H1 (cell line): ENCODE results near the gene MTMR10. TPM values are rescaled to one million over a fixed set of nuclear protein-coding genes. Genes with fewer than 3 reads are reported as not detected.

Experiments
- CREB1 ChIP-seq: IDR thresholded peaks from 2 replicates; pipeline ENCODE4 v1.6.1; 2012; ENCODE audit warnings: inconsistent platforms
- KDM1A ChIP-seq: fragments of 200-600, 300-600 bp; sonication (generic); IDR thresholded peaks from 2 replicates; pipeline ENCODE4 v1.7.1; 2016; ENCODE audit warnings: mild to moderate bottlenecking, low read length, borderline replicate concordance
- NANOG ChIP-seq: IDR thresholded peaks from 2 replicates; pipeline ENCODE4 v1.6.1; 2011; ENCODE audit warnings: low read length, low read depth, mild to moderate bottlenecking, inconsistent platforms; ENCODE audit not compliant: insufficient read depth, poor library complexity, severe bottlenecking
- RAD21 ChIP-seq, 2 experiments: IDR thresholded peaks in 1 of 2; conservative IDR thresholded peaks in 1 of 2; 2 replicates each; pipeline ENCODE4 v1.6.1; 2011; ENCODE audit warnings: low read depth in 2 of 2, low read length in 2 of 2, improper control_type of control experiment in 1 of 2, inconsistent platforms in 1 of 2, mild to moderate bottlenecking in 1 of 2, moderate library complexity in 1 of 2
- RBBP5 ChIP-seq: IDR thresholded peaks from 2 replicates; pipeline ENCODE4 v1.7.1; 2012; ENCODE audit warnings: low read depth, mild to moderate bottlenecking, inconsistent platforms, low read length, moderate library complexity, borderline replicate concordance
- polyA plus RNA-seq, 7 experiments: library from polyadenylated mRNA; depleted of rRNA in 3 of 7; stranded (reverse) in 5 of 7; unstranded in 2 of 7; fragments of >200 nt in 5 of 7; fragments of 200-250 nt in 2 of 7; gene quantifications; 1 replicate in 5 of 7; 2 replicates in 1 of 7; 4 replicates in 1 of 7; pipeline versions ENCODE4 v1.2.1 to v1.2.3, GENCODE V29; 2011 to 2013; ENCODE audit warnings: missing spikeins in 2 of 7, mixed read lengths in 2 of 7
- total RNA-seq: library from RNA; stranded (reverse); fragmentation: NEBNext Ultra II Directional; extraction: Animal tissue kit (Norgen Biotek cat#: 25700); gene quantifications from 2 replicates; pipeline ENCODE4 v1.2.1, GENCODE V29; 2021

Gene MTMR10
- total and polyA plus RNA-seq, 2 of the 8 experiments (the other 6 are each of a cell fraction or from before 2014, with no cell fraction given): 3.8 to 13.1 TPM

DNA sequence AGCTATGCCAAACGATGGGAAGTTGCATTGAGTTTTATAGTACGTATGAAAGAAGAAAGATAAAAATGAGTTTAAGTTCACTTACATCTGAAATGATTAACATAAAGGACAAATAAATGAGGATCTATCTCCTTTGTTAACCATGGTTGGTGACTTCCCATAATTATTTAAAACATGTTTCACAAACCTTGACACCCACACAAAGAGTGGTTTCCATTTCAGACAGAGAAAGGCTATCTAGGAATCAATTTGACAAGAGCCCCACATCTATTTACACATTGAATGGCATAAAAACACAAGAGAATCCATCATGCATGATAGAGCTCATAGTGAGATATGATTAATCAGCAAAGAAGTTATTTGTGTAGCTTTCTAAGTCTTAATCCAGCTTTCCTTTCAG, 14.2 kb upstream of the MTMR10 start (continued):
- no peak for TF ChIP-seq NANOG
- no peak for TF ChIP-seq CREB1
- no peak for TF ChIP-seq KDM1A
- no peak for TF ChIP-seq RAD21 (IDR thresholded peaks at IDR 0.05 in 1 of 2, conservative IDR thresholded peaks at IDR 0.05 in 1 of 2; ENCODE audit: low read depth in 2 of 2, low read length in 2 of 2)
- TF ChIP-seq RBBP5: no peak
